NCI-H187 treated with DMSO at 0.1 percent for 48 hours (cell line): Measurements from ENCODE around the gene MGMT.
"Not testable (repeated sequence)": the region's sequence is repeated elsewhere in the genome, so short reads cannot be mapped to it uniquely, and the experiment has no call there.

Experiments
- DNase-seq: peaks from one replicate; lab custom pipeline; 2025; lab: John Stamatoyannopoulos, UW

MGMT gene

DNA sequence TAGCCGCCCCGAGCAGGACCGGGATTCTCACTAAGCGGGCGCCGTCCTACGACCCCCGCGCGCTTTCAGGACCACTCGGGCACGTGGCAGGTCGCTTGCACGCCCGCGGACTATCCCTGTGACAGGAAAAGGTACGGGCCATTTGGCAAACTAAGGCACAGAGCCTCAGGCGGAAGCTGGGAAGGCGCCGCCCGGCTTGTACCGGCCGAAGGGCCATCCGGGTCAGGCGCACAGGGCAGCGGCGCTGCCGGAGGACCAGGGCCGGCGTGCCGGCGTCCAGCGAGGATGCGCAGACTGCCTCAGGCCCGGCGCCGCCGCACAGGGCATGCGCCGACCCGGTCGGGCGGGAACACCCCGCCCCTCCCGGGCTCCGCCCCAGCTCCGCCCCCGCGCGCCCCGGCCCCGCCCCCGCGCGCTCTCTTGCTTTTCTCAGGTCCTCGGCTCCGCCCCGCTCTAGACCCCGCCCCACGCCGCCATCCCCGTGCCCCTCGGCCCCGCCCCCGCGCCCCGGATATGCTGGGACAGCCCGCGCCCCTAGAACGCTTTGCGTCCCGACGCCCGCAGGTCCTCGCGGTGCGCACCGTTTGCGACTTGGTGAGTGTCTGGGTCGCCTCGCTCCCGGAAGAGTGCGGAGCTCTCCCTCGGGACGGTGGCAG is at the start of gene MGMT:
TSS of gene MGMT (plus strand) at position 539 of the 656 bp plus-strand sequence.
- DNase-seq, result no peak

DNA sequence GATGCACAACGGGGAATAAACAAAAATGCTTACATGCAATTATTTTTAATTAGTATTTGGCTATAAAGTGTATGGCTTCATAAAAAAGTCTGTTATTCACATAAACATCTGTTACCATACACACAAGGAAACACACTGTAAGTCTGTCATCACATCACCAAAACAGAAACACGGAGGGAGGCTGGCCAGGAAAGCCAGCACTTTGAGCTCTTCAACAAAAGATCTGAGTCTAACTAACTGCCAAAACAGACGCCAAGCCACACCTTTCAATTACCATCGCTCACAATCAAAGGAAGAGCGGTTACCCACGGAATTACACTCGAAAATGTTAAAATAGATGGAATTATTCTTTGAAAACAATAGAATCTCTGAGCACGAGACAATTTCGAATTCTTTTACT is 49.2 kb upstream of the MGMT start:
- DNase-seq, result no peak

DNA sequence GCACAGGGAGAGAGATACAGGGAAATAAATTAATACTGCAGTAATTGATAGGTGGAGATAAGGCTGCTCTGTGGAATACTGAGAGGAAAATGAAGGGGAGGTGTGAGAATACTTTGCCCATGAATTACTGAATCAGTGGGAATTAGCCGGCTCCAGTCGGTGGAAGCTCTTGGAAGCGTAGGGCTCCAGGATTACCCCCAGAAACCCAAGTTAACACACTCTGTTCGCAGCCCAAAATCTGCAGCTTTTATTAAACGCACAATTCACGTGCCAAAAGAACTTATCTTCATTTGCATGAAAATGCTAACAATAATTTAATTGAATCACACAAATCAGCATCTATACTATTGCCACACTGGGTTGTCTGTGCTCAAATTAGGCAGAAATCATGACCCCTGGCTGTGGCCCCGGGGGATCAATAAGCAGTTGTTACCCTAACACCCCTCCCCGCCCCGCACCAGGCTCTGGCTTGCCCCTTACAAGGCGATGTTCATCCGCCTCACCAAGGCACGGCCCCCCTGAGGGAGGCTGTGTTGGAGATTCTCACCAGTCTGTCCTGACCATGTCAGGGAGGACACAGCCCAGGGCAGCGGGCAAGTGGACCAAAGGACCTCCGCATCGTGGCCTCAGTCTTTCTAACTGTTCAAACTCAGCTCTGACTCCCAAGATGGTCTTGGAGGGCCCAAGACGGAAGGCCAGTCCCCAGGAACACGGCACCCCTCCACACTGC is 48.4 kb upstream of the MGMT start:
- no peak for DNase-seq

DNA sequence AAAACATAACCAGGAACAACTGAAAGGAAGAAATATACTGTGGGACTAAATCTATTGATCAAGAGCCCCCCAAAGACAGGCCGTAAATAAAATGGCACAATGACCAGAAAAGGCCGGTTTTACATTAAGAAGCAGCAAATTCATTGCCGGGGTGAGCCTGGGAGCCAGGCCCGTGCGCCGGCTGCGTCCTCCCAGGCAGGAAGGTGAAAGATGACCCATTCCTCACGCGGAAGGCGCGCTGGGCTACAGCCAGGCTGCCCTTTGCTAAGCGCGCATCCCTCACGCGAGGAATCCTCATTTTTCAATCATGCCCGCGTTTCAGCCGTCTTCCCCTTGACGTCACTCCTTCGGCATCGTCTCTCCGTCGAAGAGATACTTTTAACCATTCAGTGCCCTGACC is 47.6 kb upstream of the MGMT start:
- no peak for DNase-seq

DNA sequence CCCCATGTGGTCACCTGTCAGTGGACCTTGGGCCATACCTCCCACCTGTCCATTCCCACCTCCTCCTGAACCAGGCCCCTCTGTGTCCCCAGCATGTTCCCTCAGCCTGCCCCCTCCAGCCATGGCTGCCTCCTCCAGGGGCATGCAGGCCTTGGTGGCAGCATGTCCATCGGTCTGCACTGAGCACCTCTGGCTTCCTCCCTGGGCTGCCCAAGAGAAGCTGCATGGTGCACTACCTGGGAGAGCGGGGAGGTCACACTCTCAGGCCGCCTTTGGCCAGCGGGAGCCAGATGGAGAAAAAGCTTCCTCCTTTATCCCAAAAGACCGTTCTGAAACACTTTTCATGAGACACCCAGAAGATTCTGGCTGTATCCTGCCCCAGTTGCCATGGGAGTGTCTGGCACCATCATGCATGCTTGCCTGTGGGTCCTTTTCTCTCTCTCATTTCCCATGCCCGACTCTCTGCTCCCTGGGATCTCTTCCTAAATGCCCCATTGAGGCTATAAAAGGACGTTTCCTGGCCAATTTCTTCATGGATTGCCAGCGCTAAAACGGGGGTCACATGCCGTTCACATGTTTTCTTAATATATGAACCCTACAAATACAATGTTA is 45.5 kb upstream of the MGMT start:
- DNase-seq, result no peak

DNA sequence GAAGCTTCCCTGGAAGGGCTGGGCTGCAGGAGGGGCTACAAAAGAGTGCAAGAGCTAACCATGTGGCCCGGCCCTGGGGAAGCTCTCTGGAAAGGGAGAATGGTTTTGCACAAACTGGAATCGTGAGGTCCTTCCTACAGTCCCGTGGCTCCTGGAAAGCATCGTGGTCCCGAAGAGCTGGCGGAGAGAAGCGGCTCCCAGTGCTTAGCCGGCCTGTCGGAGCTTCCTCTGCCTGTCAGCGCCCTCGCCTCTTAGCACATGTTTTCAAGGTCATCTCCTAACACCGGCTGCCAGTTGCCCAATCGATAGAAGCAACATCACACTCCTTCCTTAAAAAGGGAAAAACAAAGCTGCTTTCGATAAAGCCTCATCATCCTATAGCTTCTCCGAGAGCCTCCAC is 42.1 kb upstream of the MGMT start:
- DNase-seq, result no peak

DNA sequence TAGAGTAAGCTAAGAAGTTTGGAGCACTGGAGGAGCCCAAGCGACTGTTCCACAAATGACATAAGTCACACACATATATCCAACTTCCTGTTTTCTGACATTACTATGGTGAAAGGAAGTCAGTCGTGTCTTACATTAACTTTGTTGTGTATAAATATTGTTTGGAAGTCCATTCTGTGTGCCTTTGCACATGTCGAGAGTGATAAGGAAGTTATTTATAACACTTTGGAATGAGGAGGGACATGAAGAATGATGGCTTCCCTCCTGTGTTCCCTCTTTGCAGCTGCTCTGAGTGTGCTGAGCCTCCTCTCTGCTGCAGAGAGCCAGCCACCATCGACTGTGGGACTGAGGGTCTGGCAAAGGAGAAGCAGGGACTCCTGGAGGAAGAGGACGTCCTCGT is 40.4 kb upstream of the MGMT start:
- no peak for DNase-seq

DNA sequence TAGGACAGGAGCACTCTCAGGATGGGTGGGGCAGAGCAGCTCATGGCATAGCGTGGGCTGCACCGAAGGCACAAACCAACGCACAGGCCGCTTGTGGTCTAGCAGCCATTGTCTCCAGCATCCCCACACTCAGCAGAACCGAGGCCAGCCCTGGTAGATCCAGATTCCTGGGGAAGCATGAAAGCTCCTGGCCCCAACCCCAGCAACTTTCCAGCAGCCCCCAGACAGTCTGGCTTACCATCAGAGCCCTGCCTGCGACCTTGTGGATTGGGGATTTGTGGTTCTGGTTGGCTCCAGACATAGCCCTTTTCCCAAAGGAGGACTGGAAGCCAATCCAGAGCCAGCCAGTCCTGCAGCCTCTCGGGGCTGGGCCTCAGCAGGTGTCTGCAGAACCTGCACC is 33.8 kb upstream of the MGMT start:
- DNase-seq, result no peak

DNA sequence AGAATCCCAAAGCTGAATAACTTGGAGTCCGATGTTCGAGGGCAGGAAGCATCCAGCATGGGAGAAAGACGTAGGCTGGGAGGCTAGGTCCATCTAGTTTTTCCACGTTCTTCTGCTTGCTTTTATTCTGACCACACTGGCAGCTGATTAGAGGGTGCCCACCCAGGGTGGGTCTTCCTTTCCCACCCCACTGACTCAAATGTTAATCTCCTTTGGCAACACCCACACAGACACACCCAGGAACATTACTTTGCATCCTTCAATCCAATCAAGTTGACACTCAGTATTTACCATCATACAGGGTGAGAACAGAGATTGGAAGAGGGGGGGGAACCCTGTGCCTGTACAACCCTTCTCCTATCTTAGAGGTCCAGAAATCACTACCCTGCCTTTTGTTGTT is 31.3 kb upstream of the MGMT start:
- not testable (repeated sequence) for DNase-seq

DNA sequence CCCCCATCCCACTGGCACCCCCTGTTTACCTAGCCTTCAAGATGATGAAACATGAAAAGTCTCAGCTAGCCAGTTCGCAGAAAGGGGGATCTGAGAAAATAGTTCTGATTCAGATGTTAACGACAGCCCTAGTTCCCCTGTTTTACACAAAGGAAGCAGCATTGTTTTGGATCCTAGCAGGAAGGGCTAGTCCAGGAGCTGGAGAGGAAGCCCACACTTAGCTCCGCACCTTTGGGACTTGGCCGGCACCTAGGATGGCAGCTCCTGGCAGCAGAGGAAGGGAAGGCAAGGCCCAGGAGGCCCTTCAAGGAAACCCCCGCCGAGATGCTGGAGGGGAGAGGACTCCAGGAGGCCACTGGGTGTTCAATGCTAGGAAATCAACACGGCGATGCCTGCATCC is 29.0 kb upstream of the MGMT start:
- DNase-seq, result no peak

DNA sequence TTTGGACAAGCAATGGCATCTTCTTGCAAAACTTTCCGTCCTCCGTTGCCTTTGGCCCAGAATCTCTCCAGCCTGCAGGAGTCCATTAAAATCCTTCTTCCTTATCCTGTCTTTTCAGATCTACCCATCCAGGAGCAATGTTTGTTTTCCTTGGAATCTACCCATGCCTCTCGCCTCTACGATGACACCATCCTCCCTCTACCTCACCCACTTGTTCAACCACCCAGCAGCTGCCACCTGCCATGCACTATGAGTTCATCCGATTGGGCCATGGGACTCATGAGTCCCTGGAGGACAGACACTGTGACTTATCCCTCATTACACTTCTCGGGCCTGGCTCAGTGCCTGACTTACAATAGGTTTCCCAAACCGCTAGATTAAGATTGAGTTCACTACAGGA is 26.8 kb upstream of the MGMT start:
- no peak for DNase-seq

DNA sequence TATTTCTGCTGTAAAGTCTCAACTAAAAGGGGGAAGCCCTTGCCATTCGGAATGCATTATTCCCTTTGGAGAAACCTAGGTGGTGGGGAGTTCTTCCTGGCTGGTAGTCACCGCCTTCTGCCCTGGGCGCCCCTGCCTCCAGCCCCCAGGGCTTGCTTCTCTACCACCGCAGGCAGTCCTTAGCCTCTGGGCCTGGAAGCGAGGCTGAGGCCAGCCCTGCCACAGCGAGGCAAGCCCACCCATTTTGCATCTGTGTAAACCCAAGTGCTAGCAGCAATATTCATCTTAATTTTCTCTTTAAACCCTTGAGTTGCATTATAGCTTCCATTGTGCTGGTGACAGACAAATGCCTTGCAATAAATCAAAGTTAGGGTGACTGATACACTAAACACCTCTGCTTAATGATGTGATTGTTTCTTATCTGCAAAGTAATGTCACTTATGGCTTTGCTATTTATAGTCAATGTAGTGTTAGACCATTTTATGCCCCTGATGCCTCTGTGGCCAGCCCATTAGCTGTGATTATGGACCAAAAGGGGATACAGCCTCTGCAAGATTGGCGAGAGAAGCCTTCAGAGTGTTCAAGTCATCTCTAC is 26.2 kb upstream of the MGMT start:
- no peak for DNase-seq

DNA sequence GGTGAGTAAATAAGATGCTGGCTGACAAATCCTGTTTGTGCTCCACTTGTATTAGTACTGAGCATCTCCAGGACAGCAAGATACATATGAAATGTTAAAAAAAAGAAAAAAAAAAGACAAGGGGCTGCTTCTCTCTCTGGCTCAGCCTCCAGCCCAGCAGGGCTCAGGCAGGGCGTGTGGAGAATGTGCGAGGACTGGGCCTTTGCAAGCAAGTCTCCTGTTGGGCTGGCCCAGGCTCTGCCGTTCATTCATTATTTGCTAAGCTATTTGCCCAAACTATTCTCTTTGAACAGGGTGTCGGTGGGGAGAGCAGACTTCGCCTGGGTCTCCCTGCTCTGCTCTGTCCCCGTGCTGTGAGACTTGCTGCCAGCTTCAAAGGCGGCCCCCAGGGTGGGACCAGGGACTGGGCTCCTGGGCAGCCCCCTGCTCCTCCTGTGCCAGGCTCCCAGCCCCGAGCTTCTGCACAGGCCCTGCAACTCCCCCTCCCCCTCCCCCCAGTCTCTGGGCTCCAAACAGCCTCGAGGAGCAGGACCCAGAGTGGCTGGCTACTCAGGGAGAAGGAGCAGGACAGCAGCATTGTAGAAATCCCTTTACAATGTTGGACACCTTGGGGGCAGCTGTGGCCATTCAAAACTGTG is 25.6 kb upstream of the MGMT start:
- no peak for DNase-seq

DNA sequence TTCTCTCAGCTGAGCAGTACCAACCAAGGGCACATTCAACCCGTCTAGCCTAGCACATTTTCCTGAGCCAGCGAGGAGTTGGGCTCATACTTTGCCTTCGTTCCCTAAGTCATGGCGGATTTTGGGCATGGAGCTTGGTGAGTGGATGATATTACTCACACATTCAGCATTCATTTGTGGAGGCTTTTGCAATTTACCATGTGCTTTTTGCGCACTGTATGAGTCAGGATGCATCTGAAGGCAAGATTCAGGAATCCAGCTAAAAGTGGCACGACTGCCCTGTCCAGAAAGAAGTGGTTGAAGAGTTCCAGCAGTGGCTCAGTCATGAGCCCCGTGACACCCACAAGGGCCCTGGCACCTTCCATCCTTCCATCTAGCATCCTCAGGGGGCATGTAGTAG is 24.2 kb upstream of the MGMT start:
- no peak for DNase-seq

DNA sequence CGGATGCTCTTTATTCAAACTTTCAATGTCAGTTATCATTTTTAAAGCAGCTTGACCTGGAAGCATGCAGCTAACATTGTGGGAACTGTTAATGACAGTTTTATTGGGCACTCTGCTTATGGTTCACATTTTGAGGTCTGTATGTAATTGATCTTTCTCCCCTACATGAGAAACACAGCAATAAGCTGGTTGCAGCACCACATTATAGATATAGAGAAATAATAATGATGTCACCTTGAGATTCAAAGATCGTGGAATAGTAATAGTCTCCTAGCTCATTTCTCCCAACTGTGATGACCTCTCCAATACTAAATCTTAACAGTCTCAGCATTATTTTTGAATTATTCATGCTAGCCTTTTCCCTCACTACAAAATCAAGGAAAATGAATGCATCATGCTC is 22.7 kb upstream of the MGMT start:
- no peak for DNase-seq

DNA sequence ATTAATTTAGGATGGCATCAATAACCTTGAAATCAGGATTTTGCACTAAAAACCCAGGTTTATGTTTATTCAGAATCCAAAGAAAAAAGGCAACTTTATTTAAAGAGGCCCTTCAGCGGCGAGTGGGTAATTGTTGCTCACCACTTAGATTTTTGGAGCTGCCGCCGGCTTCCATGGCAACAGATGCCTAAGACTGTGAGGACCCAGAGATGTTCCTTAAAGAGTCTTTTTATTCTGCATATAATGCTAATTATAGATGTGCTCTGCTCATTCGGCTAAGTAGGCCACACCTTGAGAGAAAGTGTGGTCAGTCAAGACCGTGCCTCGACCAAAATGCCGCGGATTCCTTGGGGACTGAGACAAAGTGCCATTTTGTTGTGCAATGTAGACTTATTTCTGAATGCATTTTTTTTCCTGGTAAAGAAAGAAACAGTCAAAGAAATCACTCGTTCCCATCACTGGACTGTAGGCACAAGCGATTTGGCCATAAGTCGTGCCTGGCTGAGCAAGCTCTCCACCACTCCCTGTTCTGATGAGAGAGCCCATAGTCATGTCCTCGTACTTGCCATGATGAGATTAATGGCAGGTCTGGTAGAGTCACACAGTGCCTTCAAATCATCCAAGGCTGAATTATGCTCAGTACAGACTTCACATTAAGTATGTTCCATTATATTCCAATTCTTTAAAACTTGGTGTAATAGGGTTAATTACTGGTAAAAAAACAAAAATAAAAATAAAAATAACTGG is 21.4 kb upstream of the MGMT start:
- DNase-seq, result no peak

DNA sequence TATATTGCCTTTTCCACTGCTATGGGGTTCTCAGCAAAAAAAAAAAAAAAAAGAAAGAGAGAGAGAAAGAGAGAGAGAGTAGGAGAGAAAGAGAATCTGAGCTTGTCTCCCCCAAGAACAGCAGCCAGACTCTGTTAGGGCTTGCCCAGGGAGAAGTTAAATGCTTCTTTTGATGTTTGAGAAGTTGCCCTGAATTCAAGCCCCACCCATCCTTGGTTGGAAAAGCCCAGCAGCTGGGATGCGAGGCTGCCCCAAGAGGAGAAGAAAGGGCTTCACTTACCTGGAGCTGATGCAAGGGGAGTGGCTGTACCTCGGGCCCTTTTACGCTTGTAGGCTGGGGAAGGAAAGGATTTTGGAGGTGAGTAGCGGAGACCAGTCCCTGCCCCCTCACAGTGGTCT is 20.9 kb upstream of the MGMT start:
- no peak for DNase-seq

DNA sequence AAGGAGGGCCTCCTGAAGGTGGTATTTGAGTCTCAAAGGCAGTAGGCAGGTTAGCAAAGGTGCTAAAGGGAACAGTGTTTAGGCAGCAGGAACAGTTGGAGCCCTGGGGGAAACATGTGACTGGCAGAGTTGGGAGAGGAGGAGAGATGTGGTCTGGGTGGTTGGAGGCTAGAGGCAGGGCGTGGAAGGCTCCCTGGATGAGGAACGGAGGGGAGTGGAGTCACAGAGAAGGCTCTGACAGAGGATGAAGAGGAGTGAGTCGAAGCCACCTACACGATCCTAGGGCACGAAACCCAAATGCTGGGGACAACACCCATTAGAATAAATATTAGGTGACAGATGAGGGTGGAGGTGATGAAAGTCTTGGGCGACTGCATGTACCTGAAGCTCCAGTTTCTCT is 19.6 kb upstream of the MGMT start:
- DNase-seq, result no peak

DNA sequence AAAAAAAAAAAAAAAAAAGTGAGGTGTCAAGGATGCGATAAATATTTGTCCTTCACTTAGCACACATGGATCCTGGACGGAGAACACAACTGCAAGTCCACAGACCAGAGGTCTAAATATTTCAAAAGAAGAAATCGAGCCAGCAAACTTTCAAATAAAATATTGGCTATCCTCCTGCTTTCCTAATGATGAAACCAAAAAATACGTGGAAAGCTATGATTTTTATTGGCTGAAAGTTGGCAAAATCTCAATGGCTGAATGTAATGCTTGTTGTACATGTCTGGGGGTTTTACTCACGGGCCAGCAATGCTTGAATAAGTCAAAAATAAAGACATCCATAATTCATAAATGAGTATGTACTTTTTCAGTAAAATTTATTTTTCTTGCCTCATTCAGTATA is 19.0 kb upstream of the MGMT start:
- DNase-seq, result no peak

DNA sequence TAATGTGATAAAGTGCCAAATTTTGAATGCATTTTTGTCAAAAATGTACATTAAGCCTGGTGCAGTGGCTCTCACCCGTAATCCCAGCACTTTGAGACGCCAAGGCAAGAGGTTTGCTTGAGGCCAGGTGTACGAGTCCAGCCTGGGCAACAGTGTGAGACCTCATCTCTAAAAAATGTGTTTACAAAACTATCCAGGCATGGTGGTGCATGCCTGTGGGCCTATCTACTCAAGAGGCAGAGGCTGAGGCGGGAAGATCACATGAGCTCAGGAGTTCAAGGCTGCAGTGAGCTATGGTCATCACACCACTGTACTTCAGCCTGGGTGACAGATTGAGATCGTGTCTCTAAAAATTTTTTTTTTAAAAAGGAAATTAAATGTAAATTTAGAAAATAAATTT is 18.5 kb upstream of the MGMT start:
- no peak for DNase-seq

DNA sequence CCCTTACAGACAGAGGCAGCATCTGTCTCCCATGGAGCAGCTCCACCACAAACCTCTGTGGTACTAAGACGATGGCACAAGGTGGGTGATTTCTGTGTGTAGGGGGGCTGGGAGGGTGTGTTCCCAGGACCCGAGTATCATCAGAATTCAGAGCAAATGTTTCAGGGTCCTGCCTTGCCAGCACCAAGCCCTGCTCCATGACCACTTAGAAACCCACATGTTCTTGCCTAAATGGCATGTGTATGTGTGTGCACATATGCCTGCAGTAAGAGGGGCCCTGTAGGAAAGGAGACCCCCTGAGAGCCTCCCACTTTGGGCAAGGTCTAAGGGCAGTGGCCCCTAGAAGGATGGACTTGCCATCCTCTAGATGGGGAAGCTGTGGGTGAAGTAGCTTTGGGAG is 17.1 kb upstream of the MGMT start:
- DNase-seq, result no peak

DNA sequence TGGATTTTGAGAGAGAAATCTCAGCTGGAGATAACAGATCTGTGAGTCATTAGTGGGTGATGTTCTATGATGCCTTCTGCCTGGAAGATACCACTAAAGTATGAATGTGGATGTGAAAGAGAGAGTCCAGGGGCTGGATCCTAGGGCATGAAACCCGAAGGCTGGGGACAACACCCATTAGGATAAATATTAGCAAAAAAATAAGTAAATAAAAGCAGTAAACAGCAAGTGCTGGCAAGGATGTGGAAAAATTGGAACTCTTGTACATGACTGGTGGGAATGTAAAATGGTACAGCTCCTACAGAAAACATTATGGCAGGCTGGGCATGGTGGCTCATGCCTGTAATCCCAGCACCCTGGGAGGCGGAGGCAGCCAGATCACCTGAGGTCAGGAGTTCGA is 16.6 kb upstream of the MGMT start:
- DNase-seq, result no peak
